H54 (cell line): ENCODE measurements around the gene UTP4.

Experiments
- DNase-seq: peaks from one replicate; pipeline ENCODE4 v3.0.0; 2011; ENCODE audit warnings: low spot score, mixed read lengths; ENCODE audit not compliant: insufficient read length
- FAIRE-seq: peaks from 3 replicates; lab custom pipeline; 2011; peaks lifted over from hg19 to GRCh38; lab: Jason Lieb, UNC
- POLR2A ChIP-seq: IDR thresholded peaks from 2 replicates; pipeline ENCODE4 v1.6.1; 2011; ENCODE audit warnings: low read depth, mild to moderate bottlenecking, low read length

UTP4 gene

DNA sequence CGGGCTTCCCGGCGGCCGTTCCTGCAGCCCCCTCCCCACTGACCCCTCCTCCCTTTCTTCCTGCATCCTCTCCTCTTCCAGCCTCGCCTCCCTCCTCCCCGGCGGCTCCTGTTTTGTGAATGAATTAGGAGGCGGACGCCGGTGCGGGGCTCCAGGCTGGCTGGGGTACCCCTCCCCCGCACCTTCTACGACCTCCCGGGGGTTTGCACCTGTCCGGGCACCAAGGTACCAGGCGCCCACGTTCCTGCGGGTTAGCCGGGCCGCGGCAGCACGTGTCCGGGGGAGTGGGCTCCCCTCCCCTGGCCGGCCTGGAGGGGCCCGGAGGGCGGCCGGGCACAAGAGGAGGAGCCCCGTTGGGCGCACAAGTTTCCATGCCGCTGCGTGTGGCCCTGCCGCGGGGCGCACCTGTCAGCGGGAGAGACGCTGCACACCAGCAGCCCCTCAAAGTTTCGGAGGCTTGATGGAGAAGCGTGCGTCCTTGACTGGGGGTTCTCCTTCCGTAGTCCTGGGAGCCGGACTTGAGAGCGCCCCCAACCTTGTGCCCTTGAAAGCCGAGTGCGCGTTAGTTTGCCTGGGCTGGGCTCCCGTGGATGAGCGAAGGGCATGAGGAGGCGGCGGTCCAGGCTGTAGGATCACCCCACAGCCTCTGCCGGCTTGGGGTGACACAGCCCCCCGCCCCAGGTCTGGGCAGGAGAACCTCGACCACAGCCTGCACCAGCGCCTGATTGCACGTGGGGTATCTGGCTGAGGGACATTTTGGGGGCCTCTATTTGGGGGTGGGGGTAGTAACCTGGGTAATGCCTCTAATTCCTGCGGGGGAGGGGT is 25.7 kb upstream of the UTP4 start:
- DNase-seq (no peak), FAIRE-seq (no peak)
- TF ChIP-seq POLR2A = no peak

DNA sequence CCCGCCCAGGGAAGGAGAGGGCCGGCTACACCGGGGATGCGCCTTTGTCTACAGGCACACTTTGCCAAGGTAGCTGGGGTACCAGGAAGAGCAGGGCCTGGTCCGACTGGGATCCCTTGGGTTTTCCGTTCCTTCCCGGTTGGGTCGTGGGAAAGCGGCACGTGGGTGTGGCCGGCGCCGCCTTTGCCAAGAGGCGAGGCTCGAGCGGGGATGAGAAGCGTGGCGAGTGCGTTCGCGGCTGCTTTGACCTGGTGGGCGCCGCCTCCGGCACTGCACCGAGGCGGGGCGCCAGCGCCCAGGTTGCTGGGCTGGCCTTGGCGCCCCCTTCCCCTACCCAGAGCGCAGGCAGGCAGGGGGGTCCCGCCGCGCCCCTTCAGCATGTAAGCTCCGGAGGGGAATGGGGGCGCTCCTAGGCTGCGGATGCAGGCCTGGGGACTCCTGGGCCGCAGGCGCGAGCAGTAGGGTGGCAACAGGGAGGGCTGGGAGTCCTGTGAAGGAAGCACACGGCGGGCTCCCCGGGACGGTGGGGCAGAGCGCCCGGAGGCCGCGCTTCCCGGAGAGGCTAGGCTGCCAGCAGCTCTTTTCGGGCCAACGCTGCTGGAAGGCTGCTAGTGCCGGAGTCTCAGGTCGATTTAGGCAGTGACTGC is 25.0 kb upstream of the UTP4 start:
- FAIRE-seq (no peak), DNase-seq (no peak)
- no peak for TF ChIP-seq POLR2A

DNA sequence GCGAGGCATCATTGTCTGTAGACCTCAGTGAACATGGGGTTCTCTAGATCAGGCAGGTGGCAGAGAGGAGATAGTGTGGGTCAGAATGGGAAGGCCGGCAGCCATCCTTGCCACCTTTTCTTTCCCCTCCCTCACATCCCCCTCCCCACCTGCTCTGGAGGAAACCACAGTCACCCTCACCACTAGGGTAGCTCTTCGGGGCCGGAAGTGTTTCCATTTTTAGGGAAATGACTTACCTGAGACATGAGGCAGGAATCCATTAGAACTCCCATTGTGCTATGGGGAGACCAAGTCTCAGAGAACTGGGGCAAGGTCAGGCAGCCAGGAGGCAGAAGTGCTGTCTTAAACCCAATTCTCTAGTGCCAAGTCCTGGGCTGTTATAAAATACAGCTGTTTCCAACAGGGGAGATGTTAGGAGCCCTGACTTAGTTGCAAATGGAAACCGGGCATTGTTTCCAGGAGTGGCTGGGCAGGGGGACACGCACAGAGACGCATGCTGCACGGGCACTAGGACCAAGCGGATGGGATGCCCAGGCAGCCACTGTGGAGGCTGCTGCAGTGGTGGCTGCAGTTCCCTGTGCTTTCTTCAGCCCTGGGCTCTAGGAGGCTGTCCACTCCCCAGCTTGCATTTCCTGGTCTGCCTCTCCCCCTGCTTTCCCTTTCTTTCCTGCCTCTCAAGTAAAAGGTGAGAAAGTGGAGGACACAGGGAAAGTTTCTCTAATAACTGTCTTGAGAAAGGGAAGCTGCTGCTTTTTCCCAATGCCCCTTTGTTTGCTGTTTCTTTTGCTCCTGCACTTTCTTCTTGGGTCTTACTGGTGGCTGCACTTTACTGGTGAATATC is 24.2 kb upstream of the UTP4 start:
- DNase-seq (peak; percentile 46), FAIRE-seq (no peak)
- TF ChIP-seq POLR2A = no peak

DNA sequence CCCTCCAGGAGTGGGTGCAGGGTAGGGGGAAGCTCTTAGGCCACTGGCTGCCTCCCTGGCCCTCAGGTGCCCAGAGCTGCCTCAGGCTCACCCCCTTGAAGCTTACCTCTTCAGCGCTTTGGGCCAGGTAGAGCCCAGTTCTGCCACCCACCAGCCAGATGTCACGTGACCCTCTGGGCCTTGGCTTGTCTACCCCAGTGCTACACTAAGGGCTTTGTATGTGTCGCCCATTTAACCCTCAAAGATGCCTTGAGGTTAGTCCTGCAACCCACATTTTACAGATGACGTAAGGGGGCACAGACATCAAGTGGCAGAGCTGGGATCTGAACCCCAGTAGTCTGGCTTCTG is 23.6 kb upstream of the UTP4 start:
- DNase-seq (no peak), FAIRE-seq (no peak)
- no peak for TF ChIP-seq POLR2A

DNA sequence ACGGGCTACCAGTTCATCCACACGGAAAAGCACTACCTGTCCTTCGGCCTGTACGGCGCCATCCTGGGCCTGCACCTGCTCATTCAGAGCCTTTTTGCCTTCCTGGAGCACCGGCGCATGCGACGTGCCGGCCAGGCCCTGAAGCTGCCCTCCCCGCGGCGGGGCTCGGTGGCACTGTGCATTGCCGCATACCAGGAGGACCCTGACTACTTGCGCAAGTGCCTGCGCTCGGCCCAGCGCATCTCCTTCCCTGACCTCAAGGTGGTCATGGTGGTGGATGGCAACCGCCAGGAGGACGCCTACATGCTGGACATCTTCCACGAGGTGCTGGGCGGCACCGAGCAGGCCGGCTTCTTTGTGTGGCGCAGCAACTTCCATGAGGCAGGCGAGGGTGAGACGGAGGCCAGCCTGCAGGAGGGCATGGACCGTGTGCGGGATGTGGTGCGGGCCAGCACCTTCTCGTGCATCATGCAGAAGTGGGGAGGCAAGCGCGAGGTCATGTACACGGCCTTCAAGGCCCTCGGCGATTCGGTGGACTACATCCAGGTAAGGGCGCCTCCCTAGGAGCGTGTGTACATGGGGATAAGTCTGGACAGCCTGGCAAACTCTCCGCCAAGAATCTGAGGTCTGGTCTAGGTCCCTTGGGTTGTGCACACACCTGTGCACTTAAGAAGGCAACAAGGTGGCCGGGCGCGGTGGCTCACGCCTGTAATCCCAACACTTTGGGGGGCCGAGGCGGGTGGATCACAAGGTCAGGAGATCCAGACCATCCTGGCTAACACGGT is 22.8 kb upstream of the UTP4 start:
- TF ChIP-seq POLR2A = no peak
- no peak for DNase-seq
- no peak for FAIRE-seq

DNA sequence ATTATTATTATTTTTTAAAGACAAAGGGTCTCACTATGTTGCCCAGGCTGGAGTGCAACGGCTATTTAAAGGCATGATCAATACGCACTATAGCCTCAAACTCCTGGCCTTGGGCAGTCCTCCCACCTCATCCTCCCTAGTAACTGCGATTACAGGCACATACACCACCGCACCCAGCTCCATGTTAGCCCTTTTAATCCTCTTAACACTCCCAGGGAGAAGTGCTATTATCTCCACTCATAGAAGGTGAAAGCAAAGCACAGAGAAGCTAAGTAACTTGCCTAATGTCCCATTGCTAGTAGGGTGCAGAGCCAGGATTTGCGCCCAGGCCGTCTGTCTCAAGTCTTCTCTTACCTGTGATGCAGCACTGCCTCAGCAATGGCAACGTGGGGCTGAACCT is 22.0 kb upstream of the UTP4 start:
- DNase-seq (no peak), FAIRE-seq (no peak)
- TF ChIP-seq POLR2A = no peak

DNA sequence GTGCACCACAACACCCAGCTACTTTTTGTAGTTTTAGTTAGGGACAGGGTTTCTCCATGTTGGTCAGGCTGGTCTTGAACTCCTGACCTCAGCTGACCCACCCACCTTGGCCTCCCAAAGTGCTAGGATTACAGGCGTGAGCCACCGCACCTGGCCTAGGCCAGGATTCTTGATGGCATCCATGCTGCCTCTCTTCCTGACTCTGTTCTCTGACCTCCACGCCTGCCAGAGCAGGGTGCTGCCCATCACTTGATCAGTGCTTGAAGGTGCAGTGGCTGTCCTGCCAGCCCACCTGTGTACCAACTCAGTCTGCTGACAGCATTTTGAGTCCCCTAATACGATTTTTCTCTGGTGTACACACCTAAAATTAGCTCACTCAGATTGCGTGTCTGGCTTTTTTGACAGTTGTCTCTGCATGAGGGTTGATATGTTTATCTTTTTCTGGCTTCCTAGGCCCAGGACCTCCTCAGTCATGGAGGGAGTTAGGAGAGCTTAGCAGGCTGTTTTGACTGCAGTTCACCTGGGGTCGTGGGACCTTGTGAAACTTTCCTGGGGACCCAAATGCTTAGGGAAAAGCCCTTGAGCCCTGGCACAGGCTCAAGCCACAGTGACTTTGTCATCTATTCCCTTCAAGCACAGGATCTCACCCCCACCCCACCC is 21.1 kb upstream of the UTP4 start:
- DNase-seq (no peak), FAIRE-seq (no peak)
- no peak for TF ChIP-seq POLR2A

DNA sequence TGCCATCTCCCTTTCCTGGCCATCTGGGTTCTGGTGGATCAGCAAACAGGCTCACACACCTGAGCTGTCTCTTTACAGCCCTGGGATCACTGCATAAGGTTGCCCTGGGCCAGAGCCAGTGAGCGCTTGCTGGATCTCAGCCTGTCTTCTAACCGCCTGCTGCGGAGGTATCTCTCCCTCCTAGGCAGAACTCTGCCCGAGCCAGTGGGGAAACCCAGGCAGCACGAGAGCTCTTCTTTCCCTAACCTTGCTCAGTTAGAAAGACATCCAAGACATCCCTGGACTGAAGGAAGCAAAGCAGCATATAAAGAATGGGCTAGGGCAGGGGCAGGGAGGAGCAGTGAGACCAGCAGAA is 20.6 kb upstream of the UTP4 start:
- no peak for FAIRE-seq
- TF ChIP-seq POLR2A = no peak

DNA sequence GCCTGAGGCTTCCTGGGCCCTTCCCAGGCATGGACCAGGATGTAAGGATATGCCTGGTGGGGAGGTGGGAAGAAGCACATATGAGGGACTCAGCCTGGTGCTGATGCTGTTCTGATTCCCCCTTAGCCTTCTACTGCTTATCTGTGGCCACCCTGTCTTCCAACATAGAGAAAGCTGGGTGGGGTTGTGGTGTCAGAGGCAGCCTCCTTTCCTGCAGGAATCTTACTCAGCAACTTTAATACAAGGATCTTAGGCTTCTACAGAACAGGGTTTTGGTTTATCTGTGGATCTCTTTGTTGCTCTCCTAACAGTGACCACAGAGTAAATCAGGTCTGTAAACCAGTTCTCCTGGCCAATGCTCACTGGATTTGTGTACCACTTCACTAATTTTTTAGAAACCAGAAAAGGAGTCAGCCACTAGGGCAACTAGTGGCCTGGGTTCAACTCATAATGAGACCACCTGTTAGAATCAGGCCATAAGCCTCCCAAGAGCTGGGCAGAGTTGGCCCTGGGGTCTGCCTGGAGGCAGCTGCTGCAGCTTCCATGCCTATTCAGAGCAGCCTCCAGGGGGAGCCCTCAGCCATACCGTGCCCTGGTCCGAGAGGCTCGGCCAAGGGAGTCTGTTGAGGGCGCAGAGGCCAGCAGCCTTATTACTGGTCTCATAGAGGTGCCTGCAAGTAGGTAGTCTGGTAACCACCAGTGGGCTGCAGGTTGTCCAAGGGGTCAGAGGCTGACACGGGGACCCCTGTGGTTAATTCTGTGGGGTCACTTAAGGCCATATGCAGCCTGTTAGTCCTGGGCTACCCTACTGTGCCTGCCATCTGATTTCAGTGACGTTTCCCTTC is 19.9 kb upstream of the UTP4 start:
- peak; percentile 77 for DNase-seq
- FAIRE-seq = no peak
- TF ChIP-seq POLR2A = no peak

More for the DNA sequence above, 20.6 kb upstream of the UTP4 start:
- DNase-seq = no peak

DNA sequence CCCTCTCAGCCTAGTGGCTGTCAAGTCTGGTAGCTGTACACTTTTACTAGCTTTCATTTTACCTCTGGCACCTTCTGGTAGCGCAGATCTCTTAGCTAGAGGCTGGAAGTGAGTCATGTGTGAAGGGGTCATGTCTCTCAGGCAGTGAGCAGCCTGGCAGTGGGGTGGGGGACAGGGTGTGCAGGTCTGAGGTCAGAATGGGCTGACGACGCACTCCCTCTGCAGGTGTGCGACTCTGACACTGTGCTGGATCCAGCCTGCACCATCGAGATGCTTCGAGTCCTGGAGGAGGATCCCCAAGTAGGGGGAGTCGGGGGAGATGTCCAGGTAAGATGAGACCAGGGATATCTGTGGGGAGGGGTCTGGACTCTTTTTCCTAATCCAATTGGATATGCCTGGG is 19.2 kb upstream of the UTP4 start:
- FAIRE-seq = no peak

DNA sequence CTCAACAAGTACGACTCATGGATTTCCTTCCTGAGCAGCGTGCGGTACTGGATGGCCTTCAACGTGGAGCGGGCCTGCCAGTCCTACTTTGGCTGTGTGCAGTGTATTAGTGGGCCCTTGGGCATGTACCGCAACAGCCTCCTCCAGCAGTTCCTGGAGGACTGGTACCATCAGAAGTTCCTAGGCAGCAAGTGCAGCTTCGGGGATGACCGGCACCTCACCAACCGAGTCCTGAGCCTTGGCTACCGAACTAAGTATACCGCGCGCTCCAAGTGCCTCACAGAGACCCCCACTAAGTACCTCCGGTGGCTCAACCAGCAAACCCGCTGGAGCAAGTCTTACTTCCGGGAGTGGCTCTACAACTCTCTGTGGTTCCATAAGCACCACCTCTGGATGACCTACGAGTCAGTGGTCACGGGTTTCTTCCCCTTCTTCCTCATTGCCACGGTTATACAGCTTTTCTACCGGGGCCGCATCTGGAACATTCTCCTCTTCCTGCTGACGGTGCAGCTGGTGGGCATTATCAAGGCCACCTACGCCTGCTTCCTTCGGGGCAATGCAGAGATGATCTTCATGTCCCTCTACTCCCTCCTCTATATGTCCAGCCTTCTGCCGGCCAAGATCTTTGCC is 18.0 kb upstream of the UTP4 start:
- FAIRE-seq (no peak), DNase-seq (no peak)
- TF ChIP-seq POLR2A = no peak

More for the DNA sequence above, 19.2 kb upstream of the UTP4 start:
- TF ChIP-seq POLR2A = no peak
- DNase-seq = no peak

DNA sequence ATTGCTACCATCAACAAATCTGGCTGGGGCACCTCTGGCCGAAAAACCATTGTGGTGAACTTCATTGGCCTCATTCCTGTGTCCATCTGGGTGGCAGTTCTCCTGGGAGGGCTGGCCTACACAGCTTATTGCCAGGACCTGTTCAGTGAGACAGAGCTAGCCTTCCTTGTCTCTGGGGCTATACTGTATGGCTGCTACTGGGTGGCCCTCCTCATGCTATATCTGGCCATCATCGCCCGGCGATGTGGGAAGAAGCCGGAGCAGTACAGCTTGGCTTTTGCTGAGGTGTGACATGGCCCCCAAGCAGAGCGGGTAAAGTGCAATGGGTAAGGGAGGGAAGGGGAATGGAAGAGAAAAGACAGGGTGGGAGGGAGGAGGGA is 17.5 kb upstream of the UTP4 start:
- FAIRE-seq = no peak
- TF ChIP-seq POLR2A = no peak

More for the DNA sequence above, 17.5 kb upstream of the UTP4 start:
- DNase-seq = no peak
